Activated CD8-positive, alpha-beta T cell treated with anti-CD3 and anti-CD28 coated beads, Interleukin-2, amount 10 ng/mL, durations not matched to agents 7 days and 5 days (primary cell): Measurements from ENCODE around the gene GET4. TPM values are rescaled to one million over a fixed set of nuclear protein-coding genes. Genes with fewer than 3 reads are reported as not detected.

Experiments used
- ATAC-seq: fragments of 150-1000 bp; cut with Tn5 transposase; one replicate; pipeline ENCODE4 v1.10.0; 2021; ENCODE audit warnings: moderate library complexity
- CTCF ChIA-PET: fragments of 350-600 bp; sonication (Branson Sonifier 250); formaldehyde crosslinking; loops from one replicate; lab custom pipeline; 2021; ENCODE audit warnings: antibody characterized with exemption; lab: Charles Lee
- POLR2A ChIA-PET: fragments of 350-600 bp; sonication (Branson Sonifier 250); formaldehyde crosslinking; loops from one replicate; lab custom pipeline; 2021; ENCODE audit warnings: antibody characterized with exemption; lab: Charles Lee
- DNase-seq: peaks from one replicate; pipeline ENCODE4 v3.0.0-alpha.2; 2020
- H3K27ac Mint-ChIP-seq: one replicate; pipeline ENCODE4 v1.8.0; 2021; ENCODE audit warnings: mild to moderate bottlenecking, mixed read lengths
- H3K27me3 Mint-ChIP-seq: one replicate; pipeline ENCODE4 v1.8.0; 2021; ENCODE audit warnings: low read depth, mixed read lengths
- H3K36me3 Mint-ChIP-seq: one replicate; pipeline ENCODE4 v1.8.0; 2021; ENCODE audit warnings: low read depth, mixed read lengths
- H3K4me1 Mint-ChIP-seq: one replicate; pipeline ENCODE4 v1.8.0; 2021; ENCODE audit warnings: low read depth, mixed read lengths
- H3K4me3 Mint-ChIP-seq: one replicate; pipeline ENCODE4 v1.8.0; 2021; ENCODE audit warnings: mild to moderate bottlenecking, mixed read lengths
- H3K9me3 Mint-ChIP-seq: one replicate; pipeline ENCODE4 v1.8.0; 2022; ENCODE audit warnings: mixed read lengths; ENCODE audit not compliant: insufficient read depth
- total RNA-seq, 2 experiments: library from RNA; stranded (reverse); gene quantifications; one replicate each; pipeline ENCODE4 v1.2.3, GENCODE V29; 2021

GET4 gene
- total RNA-seq, 2 experiments from 2014 or later, result 32.2 to 38.3 TPM

DNA sequence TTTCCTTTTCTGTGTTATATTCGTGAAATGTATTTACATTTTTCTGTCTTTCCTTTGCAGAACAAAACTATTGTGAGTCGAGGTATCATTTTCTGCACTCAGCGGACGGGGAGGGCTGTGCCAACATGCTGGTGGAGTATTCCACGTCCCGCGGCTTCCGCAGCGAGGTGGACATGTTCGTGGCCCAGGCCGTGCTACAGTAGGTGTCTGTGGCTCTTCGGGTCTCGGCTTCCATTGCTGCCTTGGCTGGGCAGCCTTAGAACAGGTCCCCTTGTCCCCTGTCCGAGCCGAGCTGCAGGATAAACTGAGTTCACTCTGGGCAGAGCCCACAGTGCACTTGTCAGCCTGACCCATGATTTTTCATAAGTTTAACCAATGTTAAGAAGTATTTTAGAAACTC is 14.5 kb downstream of the GET4 start:
- no peak for ATAC-seq

DNA sequence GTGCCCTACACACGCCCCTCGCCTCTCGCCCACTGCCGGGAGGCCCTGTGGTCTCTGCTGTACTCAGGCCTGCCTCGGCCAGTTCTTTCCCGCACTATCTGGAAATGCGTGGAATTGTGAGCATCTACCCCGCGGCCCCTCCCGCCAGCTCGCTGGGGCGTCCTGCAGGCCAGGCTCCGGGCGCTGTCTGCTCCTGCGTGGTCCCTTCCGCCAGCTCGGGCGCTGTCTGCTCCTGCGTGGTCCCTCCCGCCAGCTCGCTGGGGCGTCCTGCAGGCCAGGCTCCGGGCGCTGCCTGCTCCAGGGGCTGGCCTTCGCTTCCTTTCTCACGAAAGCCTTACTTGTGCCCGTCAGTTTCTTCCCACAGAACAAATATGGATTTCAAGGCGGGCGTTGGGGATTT is 14.9 kb downstream of the GET4 start:
- POLR2A ChIA-PET, result no interaction called here
- Mint-ChIP-seq H3K27ac (no peak overlapping the region), H3K9me3 (no peaks in the 10 kb centered on the region), H3K27me3 (no peaks in the 10 kb centered on the region), H3K4me1 (no peaks in the 10 kb centered on the region), H3K4me3 (no peak overlapping the region), H3K36me3 (peaks cover 57% of the 10 kb centered on the region)
- DNase-seq, result no peak
- ATAC-seq, result no peak
- CTCF ChIA-PET, result no interaction called here

More for the DNA sequence above, 14.5 kb downstream of the GET4 start:
- no peaks in the 10 kb centered on the region for H3K9me3 Mint-ChIP-seq
- ChIA-PET POLR2A (no interaction called here), CTCF (no interaction called here)
- peak overlapping the region; percentile 15 for H3K27ac Mint-ChIP-seq
- H3K27me3 Mint-ChIP-seq, result no peaks in the 10 kb centered on the region
- no peak for DNase-seq
- peaks cover 53% of the 10 kb centered on the region for H3K36me3 Mint-ChIP-seq
- no peak overlapping the region for H3K4me3 Mint-ChIP-seq
- no peaks in the 10 kb centered on the region for H3K4me1 Mint-ChIP-seq

DNA sequence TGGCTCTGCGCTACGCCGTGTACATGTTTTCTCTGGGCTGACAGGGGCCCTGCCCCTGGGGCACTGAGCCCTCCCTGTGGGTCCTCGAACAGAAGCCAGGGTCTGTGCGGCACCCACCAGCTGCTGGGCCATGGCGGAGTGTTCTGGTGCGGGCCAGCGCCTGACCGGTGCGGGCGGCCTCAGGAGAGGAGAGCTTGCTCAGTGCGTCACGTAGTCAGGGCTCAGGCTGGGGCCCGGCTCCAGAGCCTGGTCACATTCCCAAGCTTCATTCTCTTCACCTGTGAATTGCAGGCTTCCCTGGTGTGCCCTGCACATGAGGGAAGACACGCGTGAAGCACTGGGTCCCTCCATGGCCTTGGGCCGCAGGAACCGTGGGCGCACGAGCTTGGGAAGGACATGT is 15.5 kb downstream of the GET4 start:
- ChIA-PET POLR2A (no interaction called here), CTCF (no interaction called here)
- no peak overlapping the region for H3K4me3 Mint-ChIP-seq
- no peaks in the 10 kb centered on the region for H3K9me3 Mint-ChIP-seq
- ATAC-seq (no peak), DNase-seq (no peak)
- peaks cover 59% of the 10 kb centered on the region for H3K36me3 Mint-ChIP-seq
- no peaks in the 10 kb centered on the region for H3K4me1 Mint-ChIP-seq
- no peaks in the 10 kb centered on the region for H3K27me3 Mint-ChIP-seq
- H3K27ac Mint-ChIP-seq, result no peak overlapping the region

DNA sequence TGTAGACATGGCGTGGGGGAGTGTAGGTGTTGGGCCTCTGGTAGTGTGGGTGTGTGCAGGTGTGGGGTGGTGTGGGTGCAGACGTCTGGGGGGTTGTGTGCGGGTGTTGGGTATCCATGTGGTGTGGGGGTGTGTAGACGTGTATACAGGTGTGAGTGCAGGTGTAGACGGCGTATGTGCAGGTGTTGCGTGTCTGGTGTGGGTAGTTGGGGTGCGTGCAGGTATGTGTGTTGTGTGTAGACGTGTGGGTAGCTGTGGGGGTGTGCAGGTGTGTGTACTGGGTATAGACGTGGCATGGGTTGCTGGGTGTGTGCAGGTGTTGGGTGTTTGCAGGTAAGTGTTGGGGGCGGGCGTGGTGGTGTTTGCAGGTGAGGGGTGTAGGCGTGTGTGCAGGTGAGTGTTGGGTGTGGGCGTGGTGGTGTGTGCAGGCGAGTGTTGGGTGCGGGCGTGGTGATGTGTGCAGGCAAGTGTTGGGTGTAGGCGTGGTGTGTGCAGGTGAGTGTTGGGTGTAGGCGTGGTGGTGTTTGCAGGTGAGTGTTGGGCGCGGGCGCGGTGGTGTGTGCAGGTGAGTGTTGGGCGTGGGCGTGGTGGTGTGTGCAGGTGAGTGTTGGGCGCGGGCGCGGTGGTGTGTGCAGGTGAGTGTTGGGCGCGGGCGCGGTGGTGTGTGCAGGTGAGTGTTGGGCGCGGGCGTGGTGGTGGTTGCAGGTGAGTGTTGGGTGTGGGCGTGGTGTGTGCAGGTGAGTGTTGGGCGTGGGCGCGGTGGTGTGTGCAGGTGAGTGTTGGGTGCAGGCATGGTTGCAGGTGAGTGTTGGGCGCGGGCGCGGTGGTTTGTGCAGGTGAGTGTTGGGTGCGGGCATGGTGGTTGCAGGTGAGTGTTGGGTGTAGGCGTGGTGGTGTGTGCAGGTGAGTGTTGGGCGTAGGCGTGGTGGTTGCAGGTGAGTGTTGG is 16.6 kb downstream of the GET4 start:
- Mint-ChIP-seq H3K4me1 (no peaks in the 10 kb centered on the region), H3K9me3 (no peaks in the 10 kb centered on the region), H3K27me3 (no peaks in the 10 kb centered on the region), H3K27ac (no peak overlapping the region), H3K4me3 (no peak overlapping the region), H3K36me3 (peaks cover 57% of the 10 kb centered on the region)
- ChIA-PET CTCF (no interaction called here), POLR2A (no interaction called here)
- ATAC-seq (no peak), DNase-seq (no peak)

DNA sequence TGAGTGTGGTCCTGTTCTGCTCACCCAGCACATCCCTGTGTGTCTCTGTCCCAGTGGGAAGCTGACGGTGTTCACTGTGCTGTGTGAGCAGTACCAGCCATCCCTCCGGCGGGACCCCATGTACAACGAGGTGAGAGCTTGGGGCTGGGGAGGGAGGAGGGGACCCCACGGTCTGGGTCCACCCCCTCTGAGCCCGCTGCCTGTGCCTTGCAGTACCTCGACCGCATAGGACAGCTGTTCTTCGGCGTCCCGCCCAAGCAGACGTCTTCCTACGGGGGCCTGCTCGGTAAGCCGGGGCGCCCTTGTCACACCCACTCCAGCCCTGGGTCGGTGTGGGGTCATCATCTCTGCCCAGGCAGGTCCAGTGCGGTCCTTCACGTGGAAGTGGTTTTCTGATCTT is 17.3 kb downstream of the GET4 start:
- Mint-ChIP-seq H3K4me3 (no peak overlapping the region), H3K4me1 (no peaks in the 10 kb centered on the region), H3K27me3 (no peaks in the 10 kb centered on the region), H3K9me3 (no peaks in the 10 kb centered on the region), H3K36me3 (peaks cover 53% of the 10 kb centered on the region), H3K27ac (no peak overlapping the region)
- ChIA-PET POLR2A (no interaction called here), CTCF (no interaction called here)
- ATAC-seq (no peak), DNase-seq (no peak)

DNA sequence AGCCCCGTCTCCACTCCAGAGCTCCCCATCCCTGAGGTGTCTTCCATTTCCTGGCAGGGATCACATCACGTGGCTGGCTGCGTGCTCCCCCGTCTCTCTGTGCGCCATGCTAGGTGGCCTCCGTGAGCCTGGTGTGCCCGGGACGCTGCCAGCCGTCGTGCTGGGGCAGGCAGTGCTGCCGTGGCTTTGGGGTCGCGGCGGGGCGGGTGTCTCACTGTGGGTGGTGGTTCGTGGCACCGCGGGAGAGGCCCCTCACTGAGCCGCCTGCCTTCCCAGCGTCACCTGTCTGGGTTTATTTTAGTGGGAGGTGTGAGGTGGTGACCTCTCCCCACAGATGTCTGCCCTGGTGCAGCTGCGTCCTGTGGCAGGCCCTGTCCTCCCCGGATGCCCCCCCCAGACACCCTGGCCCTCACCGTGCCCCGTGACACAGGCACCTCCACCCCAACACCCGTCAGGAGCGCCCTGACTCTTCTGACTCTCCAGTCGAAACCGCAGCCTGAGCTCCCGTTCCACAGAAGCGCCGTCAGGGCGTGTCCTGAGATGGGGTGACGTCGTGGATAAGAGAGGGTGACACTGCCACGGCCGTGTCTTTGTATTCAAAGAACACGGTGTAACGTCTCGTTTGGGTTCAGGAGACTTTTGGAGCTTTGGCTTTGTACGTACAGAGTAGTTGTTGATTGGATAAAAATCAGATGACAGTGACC is 18.0 kb downstream of the GET4 start:
- Mint-ChIP-seq H3K9me3 (no peaks in the 10 kb centered on the region), H3K4me1 (no peaks in the 10 kb centered on the region), H3K27me3 (no peaks in the 10 kb centered on the region), H3K27ac (no peak overlapping the region), H3K4me3 (no peak overlapping the region), H3K36me3 (peaks cover 52% of the 10 kb centered on the region)
- DNase-seq (no peak), ATAC-seq (no peak)
- ChIA-PET POLR2A (no interaction called here), CTCF (no interaction called here)

DNA sequence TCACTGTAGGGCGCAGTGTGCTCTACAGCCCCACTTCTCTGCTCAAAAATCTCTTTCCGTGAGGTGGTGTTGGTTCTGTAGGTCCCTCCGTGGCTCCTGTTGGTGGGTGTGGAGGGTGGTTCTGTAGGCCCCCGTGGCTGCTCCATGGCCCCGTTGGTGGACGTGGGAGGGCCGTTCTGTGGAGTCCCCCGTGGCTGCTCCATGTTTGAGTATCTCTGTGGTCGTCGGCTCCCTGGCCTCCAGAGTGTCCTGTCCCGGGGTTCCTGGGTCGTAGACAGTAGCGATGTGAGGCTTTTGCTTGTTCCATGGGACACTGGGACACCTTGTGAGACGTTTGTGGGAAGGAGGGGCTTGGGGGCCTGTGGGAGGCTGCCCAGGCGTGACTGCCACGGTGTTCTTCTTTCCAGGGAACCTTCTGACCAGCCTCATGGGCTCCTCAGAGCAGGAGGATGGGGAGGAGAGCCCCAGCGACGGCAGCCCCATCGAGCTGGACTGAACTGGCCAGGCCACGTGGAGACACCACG is 18.6 kb downstream of the GET4 start:
- Mint-ChIP-seq H3K9me3 (no peaks in the 10 kb centered on the region), H3K36me3 (peaks cover 52% of the 10 kb centered on the region), H3K27ac (no peak overlapping the region), H3K27me3 (no peaks in the 10 kb centered on the region), H3K4me1 (no peaks in the 10 kb centered on the region), H3K4me3 (no peak overlapping the region)
- ATAC-seq (no peak), DNase-seq (no peak)
- POLR2A ChIA-PET, result no interaction called here
- CTCF ChIA-PET, result no interaction called here

DNA sequence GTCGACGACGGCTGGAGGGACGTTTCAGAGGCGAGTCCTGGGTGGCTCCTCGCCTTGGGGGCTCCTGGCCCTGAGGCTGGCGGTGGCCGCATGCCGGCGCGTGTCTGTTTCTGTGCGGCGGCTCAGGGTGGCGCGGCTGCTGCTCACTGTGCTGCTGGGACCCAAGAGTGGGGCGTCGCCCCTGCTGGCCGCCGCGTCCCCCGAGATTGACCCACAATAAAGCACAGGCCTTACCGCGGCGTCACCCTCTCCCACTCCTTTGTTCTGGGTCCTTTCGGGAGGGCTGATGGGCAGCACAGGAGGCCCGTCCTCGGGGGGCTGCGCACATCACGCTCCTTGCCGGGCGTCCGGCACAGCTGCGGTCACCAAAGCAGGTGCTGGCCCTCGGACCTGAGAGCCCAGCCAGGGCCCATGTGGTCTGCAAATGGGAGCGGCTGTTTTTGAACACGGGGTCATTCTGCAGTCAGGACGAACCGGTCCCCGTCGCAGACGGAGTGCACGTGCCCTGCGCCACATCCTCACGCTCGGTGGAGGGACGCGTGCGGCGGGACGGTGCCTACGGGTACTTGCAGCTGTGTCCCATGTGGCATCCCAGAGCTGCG is 19.2 kb downstream of the GET4 start:
- no peaks in the 10 kb centered on the region for H3K4me1 Mint-ChIP-seq
- no peaks in the 10 kb centered on the region for H3K27me3 Mint-ChIP-seq
- H3K27ac Mint-ChIP-seq, result no peak overlapping the region
- H3K9me3 Mint-ChIP-seq, result no peaks in the 10 kb centered on the region
- POLR2A ChIA-PET, result no interaction called here
- ATAC-seq, result no peak
- CTCF ChIA-PET, result no interaction called here
- H3K36me3 Mint-ChIP-seq, result peaks cover 49% of the 10 kb centered on the region
- no peak overlapping the region for H3K4me3 Mint-ChIP-seq
- DNase-seq, result no peak

DNA sequence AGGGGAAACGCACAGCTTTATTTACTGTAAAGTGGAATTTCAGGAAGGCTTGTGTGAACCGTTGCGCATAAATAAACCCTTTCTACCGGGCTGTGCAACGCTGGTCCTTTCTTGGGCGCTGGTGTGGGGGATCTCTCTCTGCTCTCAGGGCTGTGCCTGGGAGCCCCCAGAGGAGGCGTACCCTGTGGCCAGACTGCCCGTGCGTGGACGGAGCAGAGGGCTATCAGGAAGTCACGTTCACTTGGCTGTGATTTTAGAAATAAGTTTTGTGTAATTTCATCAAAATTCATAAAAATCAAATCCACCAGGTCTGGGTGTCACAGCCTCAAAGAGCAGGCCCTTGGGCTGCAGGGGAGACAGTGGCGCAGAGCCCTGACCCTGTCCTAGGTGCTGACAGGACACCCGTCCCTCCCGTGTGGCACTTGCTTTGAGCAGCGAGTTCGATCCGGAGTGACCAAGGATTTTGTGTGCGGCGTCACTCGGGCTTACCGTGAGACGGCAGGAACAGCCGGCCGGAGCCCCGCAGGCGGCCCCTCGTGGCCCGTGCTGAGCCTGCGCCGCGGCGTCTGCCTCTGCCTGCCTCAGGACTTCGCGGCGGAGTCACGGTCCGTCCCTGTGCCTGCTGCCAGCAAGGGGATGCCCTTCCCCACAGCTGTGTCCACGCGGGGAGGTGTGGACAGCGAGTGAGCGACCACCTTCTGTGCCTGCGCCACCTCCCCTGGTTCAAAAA is 20.2 kb downstream of the GET4 start:
- ATAC-seq (no peak), DNase-seq (no peak)
- no peak overlapping the region for H3K4me3 Mint-ChIP-seq
- no peaks in the 10 kb centered on the region for H3K4me1 Mint-ChIP-seq
- POLR2A ChIA-PET, result no interaction called here
- peaks cover 42% of the 10 kb centered on the region for H3K36me3 Mint-ChIP-seq
- H3K27me3 Mint-ChIP-seq, result no peaks in the 10 kb centered on the region
- CTCF ChIA-PET, result no interaction called here
- no peak overlapping the region for H3K27ac Mint-ChIP-seq
- H3K9me3 Mint-ChIP-seq, result no peaks in the 10 kb centered on the region

DNA sequence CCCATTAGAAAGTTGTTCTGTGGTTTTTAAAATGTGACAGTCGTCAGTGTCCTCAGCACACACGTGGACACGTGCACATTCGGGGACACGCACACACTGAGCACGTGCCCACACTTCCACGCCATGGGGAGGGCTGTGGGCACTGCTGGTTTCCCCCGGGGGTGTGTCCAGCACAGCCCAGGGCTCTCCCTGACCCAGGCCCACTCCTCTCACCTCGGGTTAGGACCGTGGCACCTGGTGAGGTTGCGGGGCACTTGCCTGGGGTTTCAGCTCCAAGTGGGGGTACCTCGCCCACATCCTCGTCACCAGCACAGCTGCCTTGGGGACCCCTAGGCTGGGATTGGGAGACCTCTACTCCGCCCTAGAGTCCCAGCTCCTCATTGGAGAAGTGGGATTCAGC is 20.7 kb downstream of the GET4 start:
- CTCF ChIA-PET, result no interaction called here
- peaks cover 36% of the 10 kb centered on the region for H3K36me3 Mint-ChIP-seq
- H3K4me3 Mint-ChIP-seq, result no peak overlapping the region
- H3K27ac Mint-ChIP-seq, result no peak overlapping the region
- DNase-seq (no peak), ATAC-seq (no peak)
- POLR2A ChIA-PET, result no interaction called here
- H3K27me3 Mint-ChIP-seq, result no peaks in the 10 kb centered on the region
- no peaks in the 10 kb centered on the region for H3K4me1 Mint-ChIP-seq
- H3K9me3 Mint-ChIP-seq, result no peaks in the 10 kb centered on the region

DNA sequence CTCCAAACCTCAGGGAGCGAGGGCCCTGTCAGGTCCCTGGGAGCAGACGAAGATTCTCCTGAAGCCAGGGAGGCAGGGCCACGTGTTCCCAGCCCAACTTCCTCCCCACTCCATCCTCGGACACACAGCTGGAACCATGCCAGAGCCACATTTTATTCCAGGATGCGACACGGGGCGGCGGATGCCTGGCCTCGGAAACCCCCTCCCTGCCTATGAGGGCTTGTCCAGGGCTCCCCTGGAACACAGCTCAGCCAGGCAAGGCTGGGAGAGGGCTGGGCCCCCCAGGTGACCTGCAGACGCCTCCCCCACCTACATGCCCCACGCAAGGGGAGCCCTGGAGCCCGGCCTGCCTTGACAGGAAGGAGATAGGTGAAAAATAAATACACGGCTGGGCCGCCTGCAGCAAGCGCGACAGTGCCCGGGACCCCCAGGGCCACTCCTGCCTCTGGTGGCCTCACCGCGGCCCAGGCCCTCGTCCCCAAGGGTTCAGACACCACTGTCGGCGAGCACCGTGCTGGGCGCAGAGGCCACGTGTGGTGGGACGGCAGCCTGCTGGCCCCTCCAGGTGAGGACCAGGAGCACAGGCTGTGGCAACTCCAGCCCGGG is 21.5 kb downstream of the GET4 start:
- POLR2A ChIA-PET, result no interaction called here
- no peaks in the 10 kb centered on the region for H3K9me3 Mint-ChIP-seq
- H3K27ac Mint-ChIP-seq, result no peak overlapping the region
- H3K4me1 Mint-ChIP-seq, result no peaks in the 10 kb centered on the region
- CTCF ChIA-PET, result no interaction called here
- H3K36me3 Mint-ChIP-seq, result peaks cover 28% of the 10 kb centered on the region
- H3K4me3 Mint-ChIP-seq, result no peak overlapping the region
- ATAC-seq (no peak), DNase-seq (no peak)
- H3K27me3 Mint-ChIP-seq, result no peaks in the 10 kb centered on the region
